SK-N-SH (cell line): ENCODE data around the gene TRPC3. TPM values are rescaled to one million over a fixed set of nuclear protein-coding genes. Genes with fewer than 3 reads are reported as not detected.

Experiments used
- CTCF ChIA-PET: fragments of 300-600, 350-600 bp; formaldehyde crosslinking; extraction: SDS; loops from one replicate; lab custom pipeline; 2021; lab: Yijun Ruan, JAX
- POLR2A ChIA-PET: fragments of 350-600 bp; sonication (Branson Sonifier 250); formaldehyde crosslinking; extraction: SDS; loops from one replicate; lab custom pipeline; 2020; ENCODE audit warnings: antibody characterized with exemption, inconsistent platforms; lab: Yijun Ruan, JAX
- DNase-seq: peaks from one replicate; pipeline ENCODE4 v3.0.0; 2012
- H2AFZ ChIP-seq: fragments of 200-600 bp; sonication (generic); 2 replicates; pipeline ENCODE4 v1.8.1; 2016; ENCODE audit warnings: antibody characterized with exemption, mild to moderate bottlenecking, low read depth
- H3F3A ChIP-seq: fragments of 200-600 bp; sonication (generic); replicated peaks from 2 replicates; pipeline ENCODE3; 2016; ENCODE audit warnings: antibody characterized with exemption, mild to moderate bottlenecking; ENCODE audit not compliant: insufficient read depth
- H3K27ac ChIP-seq, 2 experiments: fragments of 200-500 bp in 1 of 2; fragments of 200-600 bp in 1 of 2; sonication (Bioruptor generic) in 1 of 2; sonication (generic), shearing (Covaris generic) in 1 of 2; 2 replicates each; pipeline versions ENCODE4 v1.5.1 to v1.6.1; 2014 to 2016; ENCODE audit warnings: low read depth in 2 of 2, inconsistent platforms in 1 of 2, low read length in 1 of 2, mild to moderate bottlenecking in 1 of 2, mixed read lengths in 1 of 2
- H3K27me3 ChIP-seq: fragments of 200-600 bp; sonication (generic), shearing (Covaris generic); 2 replicates; pipeline ENCODE4 v1.6.1; 2016; ENCODE audit warnings: mixed run types; ENCODE audit not compliant: insufficient read depth
- H3K36me3 ChIP-seq, 2 experiments: fragments of 200-500 bp in 1 of 2; fragments of 200-600 bp in 1 of 2; sonication (Bioruptor generic) in 1 of 2; sonication (generic) in 1 of 2; replicated peaks in 1 of 2; 2 replicates each; pipeline versions ENCODE3 to v1.5.1; 2014 to 2016; ENCODE audit warnings: low read length in 1 of 2, mild to moderate bottlenecking in 1 of 2; ENCODE audit not compliant: insufficient read depth in 2 of 2, control insufficient read depth in 1 of 2
- H3K4me1 ChIP-seq, 2 experiments: fragments of 200-500 bp in 1 of 2; fragments of 200-600 bp in 1 of 2; sonication (Bioruptor generic) in 1 of 2; sonication (generic), shearing (Covaris generic) in 1 of 2; 2 replicates each; pipeline versions ENCODE4 v1.5.1 to v1.6.1; 2014 to 2016; ENCODE audit warnings: low read depth in 1 of 2, low read length in 1 of 2, mixed run types in 1 of 2; ENCODE audit not compliant: insufficient read depth in 2 of 2, control insufficient read depth in 1 of 2
- H3K4me2 ChIP-seq: fragments of 200-600 bp; sonication (generic), shearing (Covaris generic); 2 replicates; pipeline ENCODE4 v1.6.1; 2017; ENCODE audit warnings: mixed run types
- H3K4me3 ChIP-seq, 2 experiments: fragments of 200-500 bp in 1 of 2; fragments of 200-600 bp in 1 of 2; sonication (Bioruptor generic) in 1 of 2; sonication (generic), shearing (Covaris generic) in 1 of 2; 2 replicates each; pipeline versions ENCODE4 v1.5.1 to v1.8.1; 2014 to 2016; ENCODE audit warnings: low read depth in 2 of 2, inconsistent platforms in 1 of 2, low read length in 1 of 2, mild to moderate bottlenecking in 1 of 2, mixed read lengths in 1 of 2, moderate library complexity in 1 of 2
- H3K79me2 ChIP-seq: fragments of 200-600 bp; sonication (generic); 2 replicates; pipeline ENCODE4 v1.8.1; 2017; ENCODE audit warnings: mild to moderate bottlenecking; ENCODE audit not compliant: insufficient read depth
- H3K9ac ChIP-seq: fragments of 200-600 bp; sonication (generic); 2 replicates; pipeline ENCODE4 v1.6.1; 2017; ENCODE audit warnings: mixed run types
- H3K9me2 ChIP-seq: fragments of 200-600 bp; sonication (generic); 2 replicates; pipeline ENCODE4 v1.6.1; 2017; ENCODE audit warnings: mixed run types
- H3K9me3 ChIP-seq: fragments of 200-600 bp; sonication (generic); 2 replicates; pipeline ENCODE4 v1.6.1; 2017; ENCODE audit warnings: mixed run types, mild to moderate bottlenecking, moderate library complexity
- H4K20me1 ChIP-seq: fragments of 200-600 bp; sonication (generic); 2 replicates; pipeline ENCODE4 v1.6.1; 2017; ENCODE audit warnings: mild to moderate bottlenecking, mixed run types; ENCODE audit not compliant: insufficient read depth
- CHD2 ChIP-seq: fragments of 150-350 bp; IDR thresholded peaks from 2 replicates; pipeline ENCODE4 v1.6.1; 2018; ENCODE audit warnings: low read length; ENCODE audit not compliant: partially characterized antibody
- EZH2phosphoT487 ChIP-seq: fragments of 200-600 bp; sonication (generic); IDR thresholded peaks from 2 replicates; pipeline ENCODE4 v1.6.1; 2017; ENCODE audit warnings: low read depth, mixed run types, mild to moderate bottlenecking, antibody characterized with exemption, moderate library complexity, borderline replicate concordance
- FOSL2 ChIP-seq: IDR thresholded peaks from 2 replicates; pipeline ENCODE4 v1.4.0; 2012; ENCODE audit warnings: low read depth, mild to moderate bottlenecking, moderate library complexity, borderline replicate concordance
- FOXM1 ChIP-seq: IDR thresholded peaks from 2 replicates; pipeline ENCODE4 v1.4.0; 2012; ENCODE audit warnings: low read depth, mild to moderate bottlenecking
- GABPA ChIP-seq: IDR thresholded peaks from 2 replicates; pipeline ENCODE4 v1.4.0; 2012; ENCODE audit warnings: low read depth, mild to moderate bottlenecking
- GATA2 ChIP-seq: sonication (generic); formaldehyde crosslinking; IDR thresholded peaks from 2 replicates; pipeline ENCODE4 v1.5.0; 2020; ENCODE audit warnings: mild to moderate bottlenecking, missing genetic modification reagents
- IRF3 ChIP-seq: fragments of 150-350 bp; IDR thresholded peaks from 2 replicates; pipeline ENCODE4 v1.6.1; 2016; ENCODE audit warnings: mild to moderate bottlenecking, low read depth, low read length
- MAX ChIP-seq: IDR thresholded peaks from 2 replicates; pipeline ENCODE4 v1.4.0; 2012; ENCODE audit warnings: low read depth
- MEF2A ChIP-seq: IDR thresholded peaks from 2 replicates; pipeline ENCODE4 v1.4.0; 2012; ENCODE audit warnings: low read depth, borderline replicate concordance
- NRF1 ChIP-seq: IDR thresholded peaks from 2 replicates; pipeline ENCODE4 v1.6.1; 2012; ENCODE audit warnings: low read depth, mild to moderate bottlenecking, low read length
- PBX3 ChIP-seq: IDR thresholded peaks from 2 replicates; pipeline ENCODE4; 2012
- RCOR1 ChIP-seq: fragments of 150-350 bp; IDR thresholded peaks from 2 replicates; pipeline ENCODE4 v1.6.1; 2017; ENCODE audit warnings: antibody characterized with exemption, low read length
- REST ChIP-seq: IDR thresholded peaks from 2 replicates; pipeline ENCODE4 v1.6.1; 2012; ENCODE audit warnings: mild to moderate bottlenecking, low read depth, low read length, moderate library complexity
- RFX5 ChIP-seq: IDR thresholded peaks from 2 replicates; pipeline ENCODE4 v1.6.1; 2012; ENCODE audit warnings: mild to moderate bottlenecking, improper control_type of control experiment, low read length
- RXRA ChIP-seq: IDR thresholded peaks from 2 replicates; pipeline ENCODE4 v1.4.0; 2012; ENCODE audit warnings: low read depth, mild to moderate bottlenecking, borderline replicate concordance
- SMC3 ChIP-seq: IDR thresholded peaks from 2 replicates; pipeline ENCODE4 v1.6.1; 2012; ENCODE audit warnings: low read depth, low read length, improper control_type of control experiment
- TAF1 ChIP-seq: IDR thresholded peaks from 2 replicates; pipeline ENCODE4 v1.6.1; 2012; ENCODE audit warnings: low read depth, mild to moderate bottlenecking, low read length, moderate library complexity, borderline replicate concordance
- TCF12 ChIP-seq: IDR thresholded peaks from 2 replicates; pipeline ENCODE4 v1.4.0; 2012
- ZBTB33 ChIP-seq: IDR thresholded peaks from 2 replicates; pipeline ENCODE4 v1.4.0; 2012; ENCODE audit warnings: low read depth, borderline replicate concordance
- WGBS: methylation state at CpG from one replicate; pipeline ENCODE4 v1.1.6; 2017; ENCODE audit warnings: low lambda C conversion rate; 5-methylcytosine and 5-hydroxymethylcytosine counted together
- polyA plus RNA-seq, 3 experiments: library from polyadenylated mRNA; depleted of rRNA; stranded (reverse); fragments of >200 nt; gene quantifications; 2 replicates each; pipeline ENCODE4 v1.2.3, GENCODE V29; 2012

The TRPC3 gene
- polyA plus RNA-seq, 1 of the 3 experiments (the other 2 are of a cell fraction) = not detected

GRCh38 chr4:121888134-121888533 is 63.7 kb downstream of the TRPC3 start:
- no peak for DNase-seq
- POLR2A ChIA-PET = no interaction called here
- H3K27me3 ChIP-seq = peaks cover 9% of the 10 kb centered on the region; the same call in 1 of the 2 replicates
- H3K9me2 ChIP-seq = no peaks in the 10 kb centered on the region
- TF ChIP-seq FOSL2 (no peak), MAX (no peak), ZBTB33 (no peak), TAF1 (no peak), NRF1 (no peak), MEF2A (no peak), RCOR1 (no peak), RFX5 (no peak), FOXM1 (no peak), GATA2 (CRISPR knock-in tag) (no peak), GABPA (no peak), REST (no peak), PBX3 (no peak), CHD2 (no peak), TCF12 (no peak), RXRA (no peak), EZH2phosphoT487 (no peak), IRF3 (no peak), SMC3 (no peak)
- TF ChIP-seq, all 33 proteins: peak for 0
- CTCF ChIA-PET = no interaction called here
- no peak overlapping the region for H3K9ac ChIP-seq
- no peak overlapping the region for H3K4me2 ChIP-seq
- H3K4me3 ChIP-seq = no peak overlapping the region
- H3K36me3 ChIP-seq = no peaks in the 10 kb centered on the region
- H3K27ac ChIP-seq = no peak overlapping the region
- H2AFZ ChIP-seq = no peak overlapping the region
- 23% methylated on average over 1 of the region's 1 CpG for WGBS
- no peaks in the 10 kb centered on the region for H3F3A ChIP-seq
- no peaks in the 10 kb centered on the region for H3K4me1 ChIP-seq
- no peaks in the 10 kb centered on the region for H3K79me2 ChIP-seq
- H3K9me3 ChIP-seq = no peaks in the 10 kb centered on the region
- no peaks in the 10 kb centered on the region for H4K20me1 ChIP-seq
